K562 treated with DMSO at 1 percent for 24 hours (cell line): ENCODE results near the gene PROS1. TPM values are rescaled to one million over a fixed set of nuclear protein-coding genes. Genes with fewer than 3 reads are reported as not detected.

Experiments used
- total RNA-seq: library from RNA; unstranded; fragments of 300-600 nt; gene quantifications from 2 replicates; pipeline ENCODE4 v1.2.3, GENCODE V29; 2022; ENCODE audit warnings: low read depth; ENCODE audit not compliant: insufficient read depth

The PROS1 gene
- total RNA-seq: 18.0 and 21.8 TPM in 2 replicates

DNA sequence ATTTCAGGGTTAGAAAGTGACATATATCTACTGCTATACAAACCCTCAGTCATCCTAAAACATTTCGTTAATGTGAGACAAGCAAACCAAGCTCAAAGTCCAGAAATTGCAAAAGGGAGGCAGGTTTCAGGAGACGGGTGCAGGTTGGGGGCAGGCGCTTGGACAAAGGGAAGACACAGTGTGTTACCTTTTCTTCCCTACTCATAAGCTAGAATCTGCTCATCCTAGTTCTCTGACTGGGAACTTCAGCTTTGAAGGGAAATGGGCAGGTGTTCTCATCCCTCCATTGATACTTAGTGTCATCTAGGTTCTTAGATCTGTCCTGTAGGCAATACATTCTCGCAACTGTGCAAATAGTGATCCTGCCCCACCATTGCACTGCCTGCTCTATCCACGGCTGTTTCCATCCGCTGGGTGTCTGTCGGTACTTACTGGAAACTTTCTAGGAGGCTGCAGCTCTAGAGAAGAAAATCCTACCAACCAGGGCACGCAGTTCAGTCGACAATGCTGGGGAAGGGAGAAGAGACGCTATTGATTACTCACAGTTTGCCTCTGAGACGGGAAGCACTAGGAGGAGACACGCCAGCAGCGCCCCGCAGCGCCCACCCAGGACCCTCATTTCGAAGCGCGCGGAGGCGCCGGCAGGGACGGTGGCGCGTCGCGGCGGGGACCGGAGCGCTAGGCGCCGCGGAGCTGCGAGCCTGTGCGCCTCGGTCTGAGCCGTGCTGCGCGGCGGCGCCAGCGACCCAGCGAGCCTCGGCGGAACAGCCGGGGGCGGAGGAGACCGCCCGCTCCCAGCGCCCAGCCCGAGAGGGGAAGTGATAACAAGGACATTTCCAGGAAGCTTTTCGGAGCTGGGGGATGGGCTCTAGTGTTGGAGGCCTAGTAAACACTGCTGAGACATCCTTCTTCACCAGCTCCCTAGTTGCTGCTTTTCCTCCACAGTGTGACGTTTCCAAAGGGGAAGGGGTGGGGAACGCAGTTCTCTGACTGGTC, at the start of gene PROS1:
Gene PROS1, minus strand, starts transcription at position 766 of the 996 bp plus-strand sequence. Its CDS starts 147 bp downstream, at position 619.

DNA sequence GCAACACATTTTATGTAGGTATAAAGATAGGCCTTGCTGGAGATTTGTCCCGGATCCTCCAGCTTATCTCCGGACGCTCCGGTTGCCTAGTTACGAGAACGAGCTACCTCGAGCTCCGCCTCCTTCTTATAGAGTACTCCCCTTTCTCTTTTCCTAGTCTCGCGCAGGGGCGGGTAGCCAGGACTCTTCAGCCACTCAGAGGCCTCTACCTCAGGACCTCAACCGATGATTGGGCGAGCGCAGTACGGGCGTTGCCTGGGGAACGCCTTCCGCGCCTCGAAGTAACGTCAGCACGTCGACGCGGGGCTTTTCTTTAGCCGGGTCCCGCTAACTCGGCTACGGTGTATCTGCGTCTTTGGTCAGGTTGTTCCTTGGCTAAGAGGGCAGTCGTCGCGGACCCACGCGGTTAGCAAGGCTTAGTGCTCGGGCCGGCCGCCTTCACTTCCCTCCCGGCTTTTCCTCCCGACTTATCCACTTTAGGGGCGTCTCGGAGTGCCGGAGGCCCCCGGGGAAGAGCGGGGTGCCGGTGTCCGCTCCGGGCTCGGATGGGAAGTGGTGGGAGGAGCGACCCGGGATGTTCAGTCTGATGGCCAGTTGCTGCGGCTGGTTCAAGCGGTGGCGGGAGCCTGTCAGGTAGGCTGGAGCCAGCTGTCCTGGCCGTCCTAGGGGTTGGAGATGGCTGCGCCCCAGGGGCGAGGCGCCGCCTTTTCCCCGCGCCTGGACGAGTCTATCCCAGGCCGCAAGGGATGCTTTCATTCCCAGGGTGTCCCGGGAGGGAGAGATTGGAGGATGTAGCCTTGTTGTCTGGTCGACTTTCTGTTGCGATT, 6.4 kb upstream of the PROS1 start, which contains the start of gene ARL13B:
Gene ARL13B, plus strand, starts transcription at position 306 of the 827 bp plus-strand sequence. Its CDS starts 269 bp downstream, at position 575.

Other genes with a start within 250 kb of the PROS1 start
- 6.9 TPM in 2 replicates for gene ARL13B, start 6.3 kb upstream of the PROS1 start, total RNA-seq
- gene STX19, start 54.7 kb upstream of the PROS1 start, total RNA-seq: not detected in 2 replicates
- gene DHFR2, start 89.0 kb upstream of the PROS1 start, total RNA-seq: 0.94 and 1.4 TPM in 2 replicates
- gene NSUN3, start 89.2 kb upstream of the PROS1 start, total RNA-seq: 1.4 and 5.4 TPM in 2 replicates